Activated CD4-positive, alpha-beta T cell treated with anti-CD3 and anti-CD28 coated beads, Interleukin-2, Interleukin-4, amounts not matched to agents 100 ng/mL and 50 ng/mL, durations not matched to agents 16 hours and 8 hours (primary cell): ENCODE data around the gene PYGM.

Experiments used
- DNase-seq: peaks from one replicate; pipeline ENCODE4 v3.0.0-alpha.2; 2020; ENCODE audit warnings: low spot score

The PYGM gene

DNA sequence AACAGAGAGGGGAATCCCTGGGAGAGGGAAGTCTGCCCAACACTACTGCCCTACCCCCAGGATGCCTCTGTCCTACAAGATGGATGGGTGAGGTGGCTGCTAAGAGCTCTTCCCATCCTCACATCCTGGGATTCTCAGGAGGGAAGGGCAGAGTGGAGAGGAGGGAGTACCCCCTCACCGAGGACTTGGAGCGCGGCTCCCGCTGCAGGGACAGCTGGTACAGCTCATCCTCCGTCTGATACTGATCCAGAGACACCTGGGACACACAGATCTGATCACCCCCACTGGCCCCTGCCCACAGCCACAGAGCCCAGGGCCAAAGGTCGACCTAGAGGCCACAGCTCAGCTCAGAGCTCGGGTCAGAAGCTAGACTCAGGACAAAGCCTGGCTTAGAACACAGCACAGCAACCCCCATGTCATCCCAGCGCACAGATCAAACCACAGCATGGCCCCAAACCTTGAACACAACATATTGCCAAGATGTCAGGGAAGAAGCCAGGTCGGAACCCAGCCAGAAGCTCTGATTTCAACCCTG, 24.0 kb downstream of the PYGM start:
- no peak for DNase-seq

DNA sequence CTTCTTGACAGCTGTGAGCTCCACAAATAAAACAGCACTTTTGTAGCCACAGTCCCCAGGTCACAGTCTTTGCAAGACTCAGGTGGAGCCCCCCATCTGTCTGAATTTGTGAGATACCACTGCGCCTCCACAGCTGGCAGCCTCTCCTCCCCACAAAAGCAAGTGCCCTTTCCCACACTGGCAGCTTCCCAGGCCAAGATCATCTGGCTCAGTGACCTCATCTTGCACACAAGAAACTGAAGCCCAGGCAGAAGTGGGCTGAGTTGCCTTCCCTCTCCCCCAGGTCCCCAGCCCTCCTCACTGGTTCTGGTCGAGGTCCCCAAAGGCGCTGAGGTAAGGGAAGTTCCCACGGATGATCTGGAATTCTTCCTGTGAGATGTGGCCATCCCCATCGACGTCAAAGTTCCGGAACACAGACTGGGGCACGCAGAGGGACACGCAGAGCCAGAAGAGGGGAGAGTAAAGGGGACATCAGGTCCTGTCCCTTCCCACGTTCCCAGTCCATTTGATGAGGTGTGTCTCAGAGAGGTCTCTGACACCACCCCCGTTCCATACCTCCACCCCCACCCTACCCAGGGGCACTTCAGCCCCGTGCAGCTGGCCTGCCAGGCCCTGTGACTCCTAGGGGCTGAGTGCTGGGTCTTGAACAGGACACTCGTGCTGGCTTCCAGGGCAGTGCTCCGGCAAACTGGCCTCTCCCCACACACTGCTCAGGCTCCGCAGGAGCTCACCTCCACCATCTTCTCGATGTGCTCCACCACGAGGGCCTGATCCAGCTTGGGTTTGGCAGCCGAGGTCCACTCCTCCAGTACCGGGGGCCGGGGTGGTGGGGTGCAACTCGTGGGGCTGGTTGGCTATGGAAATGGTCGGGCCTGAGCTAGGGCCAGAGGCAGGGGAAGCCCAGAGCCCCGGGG, 24.7 kb downstream of the PYGM start:
- DNase-seq, result no peak

DNA sequence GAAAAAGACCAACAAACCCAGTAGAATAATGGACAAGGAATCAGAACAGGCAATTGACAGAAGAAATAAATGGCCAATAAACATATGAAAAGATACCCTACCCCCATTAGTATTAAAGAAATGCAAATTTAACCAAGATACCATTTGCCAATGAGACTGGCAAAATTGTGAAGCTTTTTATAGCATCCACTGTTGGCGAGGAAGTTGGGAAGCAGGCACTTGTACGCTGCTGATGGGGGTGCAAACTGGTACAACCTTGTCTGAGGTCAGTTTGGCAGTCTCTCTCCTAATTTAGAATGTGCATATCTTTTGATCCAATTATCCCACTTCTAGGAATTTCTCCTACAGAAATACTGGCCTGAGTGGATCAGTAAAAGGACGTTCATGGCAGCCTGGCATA, 28.2 kb downstream of the PYGM start:
- no peak for DNase-seq

DNA sequence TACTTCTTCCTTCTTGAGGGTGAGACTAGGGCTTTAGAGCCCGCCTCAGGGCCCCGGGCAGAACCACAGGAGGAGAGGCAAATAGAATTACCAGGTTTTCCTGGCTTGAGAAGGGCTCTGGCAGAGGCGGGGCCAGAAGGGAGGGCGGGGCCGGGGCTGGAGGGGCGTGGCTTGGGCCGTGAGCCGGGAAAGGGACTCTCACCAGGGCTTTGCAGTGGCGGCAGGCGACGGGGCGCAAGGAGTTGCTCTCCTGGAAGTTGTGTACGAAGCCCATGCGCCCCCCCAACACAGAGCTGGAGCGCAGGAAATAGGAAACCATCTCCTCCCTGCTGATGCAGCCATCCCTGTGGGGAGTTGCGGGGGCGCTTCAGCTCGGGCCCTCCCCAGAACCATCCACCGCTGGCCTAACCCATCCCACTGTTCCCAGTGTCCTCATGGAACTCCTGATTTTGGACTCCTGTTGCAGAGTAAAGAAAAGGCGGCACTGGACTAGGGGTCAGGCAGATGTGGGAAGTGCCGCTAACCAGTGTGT, 29.9 kb downstream of the PYGM start:
- DNase-seq, result no peak

DNA sequence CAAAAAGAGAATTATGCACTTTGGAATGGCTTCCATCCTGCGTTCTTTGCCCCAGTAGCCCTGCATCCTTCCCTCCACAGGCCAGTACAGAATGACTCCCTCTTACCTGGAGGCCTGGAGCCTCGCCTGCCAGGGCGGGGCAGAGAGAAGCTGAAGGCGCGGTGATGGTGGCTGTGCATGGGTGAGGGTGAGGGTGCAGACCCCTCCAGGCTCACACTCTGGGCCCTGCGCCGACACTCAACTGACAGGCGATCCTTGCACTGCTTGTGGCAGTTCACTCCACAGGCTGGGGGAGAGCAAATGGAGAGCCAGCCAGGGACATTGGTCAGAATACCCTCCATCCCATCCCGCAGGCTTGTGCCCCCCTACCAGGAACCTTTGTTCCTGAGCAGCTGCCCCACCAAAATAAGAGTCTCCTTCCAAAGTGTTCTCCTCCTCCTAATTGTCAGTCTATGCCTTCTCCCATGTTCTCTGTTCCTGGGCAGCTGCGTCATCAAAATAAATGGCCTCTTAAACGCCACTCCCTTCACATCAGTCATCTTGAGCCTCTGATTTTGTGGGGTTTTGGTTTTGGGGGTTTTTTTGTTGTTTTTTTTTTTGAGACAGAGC, 30.9 kb downstream of the PYGM start:
- no peak for DNase-seq

DNA sequence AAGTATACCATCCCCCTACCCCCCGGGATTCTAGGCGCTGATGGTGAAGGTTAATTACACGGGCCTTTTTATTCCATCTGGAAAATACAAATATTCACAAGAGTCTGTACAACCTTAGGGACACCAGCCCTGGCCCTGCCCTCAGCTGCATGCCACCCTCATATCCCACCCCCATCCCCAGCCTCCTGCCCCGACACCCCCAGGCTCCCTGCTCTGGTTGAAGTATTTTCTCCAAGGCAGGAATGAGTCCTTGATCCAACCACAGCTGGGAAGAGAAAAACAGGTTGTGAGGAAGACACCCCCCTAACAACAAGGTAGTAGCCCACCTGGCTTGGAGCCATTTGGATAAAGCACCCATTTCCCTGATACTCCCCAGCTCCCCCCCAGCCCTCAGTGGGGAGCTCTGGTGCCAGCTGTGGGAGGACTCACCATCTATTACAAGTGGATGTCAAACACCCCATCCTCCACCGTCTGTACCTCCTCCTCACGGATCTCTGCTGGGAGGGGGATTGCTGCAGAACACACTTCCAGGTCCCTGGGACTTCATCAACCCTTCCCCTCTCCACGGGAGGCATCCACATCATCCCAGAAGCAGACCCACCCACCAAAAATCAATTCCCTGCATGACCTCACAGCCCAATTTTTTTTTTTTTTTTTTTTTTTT, 32.8 kb downstream of the PYGM start:
- DNase-seq, result no peak

DNA sequence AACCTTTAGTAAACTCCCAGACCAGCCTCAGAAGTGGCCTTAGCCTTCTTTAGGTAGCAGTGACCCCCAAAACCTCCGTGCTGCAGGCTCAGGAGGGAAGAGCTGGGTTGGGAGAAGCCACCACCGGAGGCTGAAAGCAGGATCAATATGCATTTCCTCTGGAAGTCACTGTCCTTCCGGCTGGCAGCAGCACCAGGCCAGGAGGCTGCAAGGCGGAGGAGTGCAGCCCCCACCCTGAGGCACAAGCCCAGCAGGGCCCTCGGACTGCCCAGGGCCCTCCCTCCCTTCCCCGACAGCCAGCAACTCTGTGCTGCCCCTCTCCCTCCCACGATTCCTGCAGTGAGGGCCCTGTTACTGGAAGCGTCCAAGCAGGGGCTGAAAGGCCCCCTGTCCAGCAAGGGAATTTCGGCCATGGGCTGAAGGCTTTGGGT, 33.5 kb downstream of the PYGM start:
- no peak for DNase-seq

DNA sequence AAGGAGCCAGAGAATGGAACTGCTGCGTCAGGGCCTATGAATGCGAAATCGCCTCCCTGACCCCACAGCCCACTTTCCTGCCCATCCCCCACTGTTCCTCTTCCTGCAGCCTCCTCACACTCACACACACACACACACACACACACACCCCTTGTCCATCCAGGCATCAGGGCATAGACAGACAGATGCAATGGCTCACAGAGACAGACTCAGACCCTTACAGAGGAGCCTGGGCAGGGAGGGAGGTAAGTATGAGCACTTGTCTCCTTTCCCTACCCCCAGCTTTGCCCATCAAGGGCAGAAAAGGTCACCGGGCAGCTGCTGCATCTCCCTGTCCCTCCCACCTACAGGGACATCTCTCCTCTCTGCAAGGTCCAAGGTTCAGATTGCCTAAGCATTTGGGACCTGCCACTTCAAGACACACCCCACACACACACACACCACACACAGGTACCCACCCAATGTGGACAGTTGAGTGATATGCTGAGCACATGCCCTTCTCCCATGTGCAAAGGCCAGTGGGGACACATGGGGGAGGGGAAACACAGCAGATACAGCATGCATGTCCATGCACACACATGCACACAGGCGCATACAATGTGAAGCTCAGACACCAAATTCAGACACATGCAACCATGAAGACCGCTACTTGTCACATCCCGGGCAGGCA, 34.8 kb downstream of the PYGM start:
- DNase-seq, result no peak

DNA sequence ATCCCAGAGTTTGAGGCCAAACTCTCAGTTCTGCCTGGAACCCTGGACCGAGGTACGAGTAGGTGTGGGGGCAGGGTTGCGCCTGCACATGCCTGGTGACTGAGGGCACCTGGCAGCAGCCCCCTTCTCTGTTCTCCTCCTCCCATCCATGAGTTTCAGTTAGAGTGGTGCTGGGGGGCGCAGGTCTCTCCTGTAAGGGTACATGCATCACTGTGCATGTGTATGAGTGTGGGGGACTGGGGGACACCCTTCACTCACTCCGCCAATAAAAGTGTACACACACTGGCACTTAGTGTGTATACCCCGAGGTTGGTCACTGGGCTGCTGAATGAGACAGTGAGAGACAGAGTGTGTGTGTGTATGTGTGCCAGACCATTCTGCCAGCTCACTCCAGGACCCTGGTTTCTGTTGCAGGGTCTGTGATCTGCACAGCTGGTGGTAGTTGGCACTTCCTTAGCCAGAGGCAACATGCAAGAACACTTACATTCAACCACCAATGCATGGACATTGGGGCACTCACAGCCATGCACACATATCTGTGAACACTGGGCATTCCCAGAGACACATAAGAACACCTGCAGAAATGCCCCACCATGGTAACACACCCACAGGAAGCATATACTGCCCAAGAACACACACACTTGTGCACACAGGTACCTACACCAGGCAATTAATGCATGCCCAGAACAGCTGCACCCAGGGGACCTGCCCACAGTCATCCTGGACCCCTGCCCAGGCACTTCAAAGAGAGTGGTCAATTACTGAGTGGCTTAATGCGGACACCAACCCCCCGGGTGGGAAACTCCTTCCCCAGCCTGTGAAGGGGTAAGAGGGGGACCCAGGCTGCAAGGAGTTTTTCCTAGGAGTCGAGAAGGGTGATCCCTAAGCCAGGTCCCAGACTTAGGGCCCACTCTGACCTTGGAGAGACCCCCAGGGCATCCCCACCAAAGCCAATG, 35.6 kb downstream of the PYGM start:
- DNase-seq, result no peak

DNA sequence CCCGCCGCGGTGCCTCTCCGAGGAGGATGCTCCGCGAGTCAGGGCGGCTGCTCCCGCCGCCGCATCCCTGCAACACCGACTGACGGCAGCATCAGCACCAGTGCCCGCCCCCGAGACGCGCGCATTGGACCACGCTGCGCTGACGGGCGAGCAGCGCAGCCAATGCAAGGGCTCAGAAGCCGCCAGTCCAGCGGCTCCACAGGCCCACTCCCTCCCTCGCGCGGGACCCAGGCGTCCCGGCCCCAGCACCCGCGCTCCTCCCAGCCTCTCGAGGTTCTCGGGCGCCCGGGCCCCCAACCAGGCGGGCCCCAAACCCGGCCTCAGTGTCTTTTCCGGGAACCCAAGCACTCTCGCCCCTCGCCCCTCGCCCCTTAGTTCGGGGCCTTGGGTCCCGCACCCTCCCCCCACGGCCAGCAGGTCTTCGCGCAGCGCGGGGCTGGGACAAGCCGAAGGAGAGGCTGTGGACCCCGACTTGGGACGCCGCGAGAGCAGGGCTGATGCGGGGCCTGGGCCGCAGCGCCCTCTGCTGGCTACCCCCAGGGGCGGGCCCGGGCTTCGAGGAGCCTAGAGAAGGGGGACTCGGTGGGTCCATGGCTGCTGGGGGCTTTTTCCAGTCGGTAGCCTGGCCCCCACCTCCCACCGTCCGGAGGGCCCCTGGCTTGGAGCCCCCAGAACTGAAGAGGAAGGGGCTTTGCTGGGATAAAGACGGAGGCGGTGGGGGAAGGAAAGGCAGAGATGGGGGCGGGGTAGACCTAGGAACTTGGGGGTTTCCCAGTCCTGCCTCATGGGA, 36.5 kb downstream of the PYGM start, which contains the start of gene NRXN2:
Gene NRXN2 (minus strand): TSS at position 81 of the 790 bp plus-strand sequence. CDS start 9,498 bp downstream, outside the sequence.
- DNase-seq, result peak; percentile 88

DNA sequence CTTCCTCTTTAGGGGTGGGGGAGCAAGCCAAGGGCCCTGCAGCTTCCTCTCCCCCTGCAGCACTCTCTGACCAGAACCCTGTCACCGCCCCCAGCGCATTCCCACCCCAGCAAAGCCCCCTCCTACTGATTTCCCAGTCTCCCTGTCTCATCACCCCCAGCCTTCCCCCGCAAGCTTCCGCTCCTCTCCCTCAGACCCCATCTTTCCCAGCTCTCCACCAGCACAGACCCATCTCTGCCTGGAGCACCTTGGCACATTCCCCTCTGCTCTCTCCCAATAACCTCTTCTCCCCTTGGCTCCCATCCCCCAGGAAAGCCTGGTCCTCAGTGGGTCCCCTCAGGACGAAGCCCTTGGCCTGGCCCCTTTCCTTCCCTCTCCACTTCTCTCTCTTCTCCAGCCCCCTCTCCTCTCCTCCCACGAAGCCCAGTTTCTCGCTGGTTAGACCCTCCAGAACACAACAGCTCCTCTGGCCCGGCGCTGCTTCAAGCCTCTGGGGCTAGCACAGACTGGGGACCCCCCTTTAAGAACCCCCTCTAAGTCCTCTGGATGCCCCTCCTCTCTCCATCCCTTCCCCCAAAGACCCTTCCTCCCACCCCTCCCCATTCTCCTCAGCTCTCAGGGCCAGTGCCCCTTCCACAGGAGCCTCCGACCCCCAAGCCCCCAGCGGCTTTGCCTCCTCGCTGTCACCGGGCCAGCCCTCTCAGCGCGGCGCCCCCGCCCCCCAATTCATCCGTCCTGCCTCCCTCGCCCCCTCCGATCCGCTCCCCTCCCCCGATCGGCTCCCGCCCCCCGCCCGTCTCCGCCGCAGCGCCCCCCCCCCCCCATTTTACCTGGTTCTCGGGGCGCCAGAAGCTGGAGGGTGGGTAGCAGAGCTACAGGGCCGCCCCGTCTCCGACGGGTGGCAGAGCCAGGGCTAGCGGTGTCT, 37.4 kb downstream of the PYGM start:
- DNase-seq, result no peak

DNA sequence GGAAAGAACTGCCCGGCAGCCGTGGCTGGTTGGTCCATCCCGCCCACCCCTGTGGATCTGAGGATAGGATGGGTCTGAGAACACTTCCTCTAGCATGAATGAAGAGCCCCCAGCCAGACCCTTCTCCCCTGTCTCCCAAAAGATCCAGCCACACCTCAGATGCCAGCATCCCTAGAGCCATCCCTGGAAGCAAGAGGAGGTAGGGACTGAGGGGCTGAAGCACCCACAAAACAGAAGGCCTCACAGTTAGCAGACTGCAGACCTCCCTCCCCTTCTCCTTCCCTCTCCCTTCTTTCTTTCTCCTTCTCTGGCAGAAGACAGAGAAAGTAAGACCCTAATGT, 38.4 kb downstream of the PYGM start:
- no peak for DNase-seq

DNA sequence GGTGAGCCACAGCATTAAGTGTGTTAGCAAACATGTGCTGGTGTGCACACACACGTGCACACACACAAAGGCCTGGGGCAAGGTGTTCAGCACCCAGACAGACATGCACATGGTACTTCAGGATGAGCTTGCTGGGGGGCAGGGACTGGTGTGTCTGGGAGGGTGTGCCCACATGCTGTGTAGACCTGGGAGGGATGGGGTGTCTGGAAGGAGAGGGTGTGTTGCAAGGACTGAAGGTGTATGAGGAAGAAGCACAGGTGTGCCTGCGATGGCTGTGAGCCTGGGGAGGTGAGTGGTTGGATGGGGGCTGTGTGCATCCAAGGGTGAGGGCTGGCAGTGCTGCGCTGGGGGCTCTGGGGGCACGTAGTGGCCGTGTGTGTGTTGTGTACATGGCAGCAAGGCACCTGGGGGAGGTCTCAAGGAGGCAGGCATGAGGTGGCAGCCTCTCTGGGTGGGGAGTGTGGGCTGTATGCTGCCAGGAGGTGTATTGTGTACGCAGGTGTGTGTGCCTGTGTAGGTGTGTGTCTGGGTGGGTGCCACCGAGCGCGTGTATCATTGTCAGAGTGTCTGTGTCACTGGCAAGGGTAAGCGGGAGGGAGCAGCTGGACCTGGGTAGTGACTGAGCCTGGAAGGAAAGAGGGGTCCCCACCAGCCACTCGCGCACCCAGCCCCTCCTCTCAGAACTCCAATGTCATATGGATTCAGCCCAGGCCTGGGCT, 39.0 kb downstream of the PYGM start:
- no peak for DNase-seq

DNA sequence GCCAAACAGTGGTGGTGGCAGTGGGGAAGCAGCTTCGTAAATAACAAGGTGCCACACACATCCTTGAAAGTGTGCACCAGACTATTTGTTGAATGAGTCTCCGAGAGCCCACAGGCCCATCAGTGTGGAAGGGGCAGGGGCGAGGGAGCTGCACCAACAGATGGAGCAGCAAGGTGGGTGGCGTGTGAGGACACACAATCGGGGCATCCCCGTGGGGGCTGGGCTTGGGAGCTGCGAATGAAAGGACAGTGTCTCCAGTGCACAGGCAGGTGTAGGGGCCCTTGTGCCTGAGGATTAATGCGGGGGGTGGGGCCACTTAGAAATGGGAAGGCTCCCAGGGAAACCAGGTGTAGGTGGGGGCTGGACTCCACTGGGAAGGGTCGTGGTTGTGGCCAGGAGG, 39.6 kb downstream of the PYGM start:
- no peak for DNase-seq

DNA sequence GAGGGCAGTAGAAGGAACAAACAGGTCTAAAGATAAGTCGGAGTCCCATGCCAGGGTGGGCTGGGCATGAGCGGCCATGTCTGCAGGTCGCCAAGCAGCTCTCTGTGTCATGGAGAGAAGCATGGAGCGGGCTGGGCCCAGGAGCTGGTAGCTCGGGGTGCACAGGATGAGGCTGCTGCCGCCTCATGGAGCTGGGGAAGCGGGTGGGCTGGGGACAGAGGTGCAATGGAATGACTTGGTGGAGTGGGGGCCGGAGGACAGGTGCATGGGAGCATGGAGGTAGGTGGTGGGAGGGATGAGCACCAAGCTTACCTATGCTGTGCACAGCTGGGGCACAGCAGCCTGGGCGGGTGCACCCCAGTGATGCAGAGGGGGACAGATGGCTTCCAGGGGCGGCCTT, 40.4 kb downstream of the PYGM start:
- no peak for DNase-seq

DNA sequence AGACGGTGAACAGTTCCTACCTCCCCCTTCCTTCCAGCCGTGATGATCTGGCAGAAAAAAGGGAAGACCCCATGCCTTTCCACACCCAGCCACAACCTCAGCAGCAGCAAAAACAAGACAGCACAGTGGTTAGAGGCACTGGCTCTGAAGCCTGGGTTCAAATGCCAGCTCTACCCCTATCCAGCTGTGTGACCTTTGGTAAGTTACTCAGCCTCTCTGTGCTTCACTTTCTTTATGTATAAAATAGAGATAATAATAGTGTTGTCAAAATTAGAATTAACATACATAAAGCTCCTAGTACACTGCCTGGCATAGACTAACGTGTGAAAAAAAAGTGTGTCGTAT, 41.0 kb downstream of the PYGM start:
- no peak for DNase-seq

DNA sequence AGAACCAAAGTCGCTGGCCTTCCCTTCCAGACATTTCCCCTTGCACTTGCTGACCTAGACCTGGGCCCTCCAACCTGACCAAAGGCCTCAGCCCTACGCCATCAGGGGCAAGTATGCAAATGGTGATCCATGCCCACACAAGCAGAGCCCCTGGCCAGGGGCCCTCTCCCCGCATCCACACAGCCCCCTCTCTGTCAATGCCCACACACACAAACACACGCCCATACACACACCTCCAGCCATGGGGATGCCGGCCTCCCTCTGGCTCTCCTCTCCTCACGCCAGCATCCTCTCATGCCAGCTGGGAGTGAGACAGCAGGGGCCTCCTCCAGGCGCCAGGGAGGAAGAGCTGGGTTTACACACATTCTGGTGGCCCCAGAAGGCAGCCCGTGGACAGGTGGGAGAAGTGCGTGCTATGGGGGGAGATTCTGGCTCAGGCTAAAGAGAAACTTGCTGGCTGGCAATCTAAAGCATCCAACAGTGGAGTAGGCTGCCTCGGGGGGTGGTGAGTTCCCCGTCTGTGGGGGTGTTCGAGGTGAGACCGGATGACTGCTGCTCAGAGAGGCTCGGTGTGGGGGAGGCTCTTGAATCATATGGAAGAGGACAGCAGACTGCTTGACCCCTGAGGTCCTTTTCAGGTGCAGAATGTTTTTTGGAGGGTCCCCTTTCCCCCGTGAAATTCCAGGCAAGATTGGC, 41.5 kb downstream of the PYGM start:
- no peak for DNase-seq

DNA sequence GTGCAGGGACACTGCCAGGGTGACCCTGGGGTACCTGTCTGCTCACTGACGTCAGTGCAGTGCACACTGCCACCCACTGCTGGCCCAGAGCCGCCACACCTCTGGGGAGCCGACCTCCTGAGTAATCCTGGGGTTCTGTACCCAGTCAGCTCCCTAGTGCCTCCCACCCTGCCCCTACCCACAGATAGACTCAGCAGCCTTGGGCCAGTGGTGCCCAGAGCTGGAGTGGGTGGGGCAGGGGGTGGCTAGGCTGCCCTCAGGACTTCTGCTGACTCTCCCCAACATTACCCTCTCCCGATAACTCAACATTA, 42.6 kb downstream of the PYGM start:
- DNase-seq, result no peak
